Kidney (tissue), 14 donors: Measurements from ENCODE around the gene PDE9A. TPM values are rescaled to one million over a fixed set of nuclear protein-coding genes. Genes with fewer than 3 reads are reported as not detected.

Source experiments
- DNase-seq, 5 donors: peaks; one replicate each; pipeline ENCODE4 v3.0.0-alpha.2; 2013 to 2020
- FAIRE-seq: peaks from 2 replicates; lab custom pipeline; 2012; peaks lifted over from hg19 to GRCh38; lab: Jason Lieb, UNC
- H3K27ac ChIP-seq, 2 donors: one replicate each; pipeline ENCODE4 v1.7.0; 2013; ENCODE audit warnings: low read depth in 2 of 2, low read length in 2 of 2, inconsistent platforms in 1 of 2
- H3K27me3 ChIP-seq: one replicate; pipeline ENCODE4 v1.7.1; 2013; ENCODE audit warnings: low read length, inconsistent platforms; ENCODE audit not compliant: control insufficient read depth, insufficient read depth
- H3K36me3 ChIP-seq, 3 donors: one replicate each; pipeline versions ENCODE4 v1.7.0 to v1.7.1; 2013; ENCODE audit warnings: low read length in 3 of 3, control low read depth in 1 of 3, inconsistent platforms in 1 of 3; ENCODE audit not compliant: insufficient read depth in 3 of 3, control insufficient read depth in 2 of 3
- H3K4me1 ChIP-seq, 3 donors: one replicate each; pipeline versions ENCODE4 v1.7.0 to v1.7.1; 2013; ENCODE audit warnings: low read length in 3 of 3, inconsistent platforms in 1 of 3, low read depth in 1 of 3; ENCODE audit not compliant: control insufficient read depth in 2 of 3, insufficient read depth in 2 of 3
- H3K4me3 ChIP-seq, 3 donors: one replicate each; pipeline versions ENCODE4 v1.7.0 to v1.8.1; 2013; ENCODE audit warnings: low read length in 3 of 3, control low read depth in 1 of 3, inconsistent platforms in 1 of 3
- H3K9ac ChIP-seq, 3 donors: one replicate each; pipeline versions ENCODE4 v1.7.0 to v1.7.1; 2013; ENCODE audit warnings: low read length in 3 of 3, control low read depth in 1 of 3, inconsistent platforms in 1 of 3
- H3K9me3 ChIP-seq, 3 donors: one replicate each; pipeline versions ENCODE4 v1.7.0 to v1.7.1; 2013; ENCODE audit warnings: low read length in 3 of 3, control low read depth in 1 of 3, inconsistent platforms in 1 of 3; ENCODE audit not compliant: control insufficient read depth in 2 of 3, insufficient read depth in 1 of 3
- intact Hi-C: fragments of 100-400 bp; cut with DNase I; formaldehyde crosslinking; loops from one replicate; pipeline ENCODE4 v1.11.1; 2022
- polyA plus RNA-seq: library from polyadenylated mRNA; stranded (reverse); fragments of 350-450 nt; fragmentation: Illumina TruSeq; extraction: RNeasy Lipid Tissue Mini Kit (QIAGEN cat#74804); gene quantifications from one replicate; pipeline ENCODE4 v1.2.3, GENCODE V29; 2014; ENCODE audit warnings: low read depth, low replicate concordance; ENCODE audit not compliant: insufficient read depth
- total RNA-seq: library from RNA; stranded (reverse); fragmentation: NEBNext Ultra II Directional; extraction: Animal tissue kit (Norgen Biotek cat#: 25700); gene quantifications from one replicate; pipeline ENCODE4 v1.2.1, GENCODE V29; 2021
- TF ChIP-seq, protein P1 (sequence below): IDR thresholded peaks from 3 replicates; pipeline ENCODE4 v1.5.1; 2012; ENCODE audit warnings: mild to moderate bottlenecking, moderate library complexity, borderline replicate concordance; ENCODE audit not compliant: insufficient read depth; ENCODE audit errors: extremely low read depth
- donor health status: control.
- donor health status: control.
- donor health status: control.
- donor health status: control.
- donor health status: control.
- donor health status: DM: yes; HTN: yes; CAD: no.
- donor health status: Normal renal cell carcinoma (clear cell type).

Gene PDE9A
- total and polyA plus RNA-seq, 2 donors from 2014 or later, result 30.1 to 39.0 TPM

DNA sequence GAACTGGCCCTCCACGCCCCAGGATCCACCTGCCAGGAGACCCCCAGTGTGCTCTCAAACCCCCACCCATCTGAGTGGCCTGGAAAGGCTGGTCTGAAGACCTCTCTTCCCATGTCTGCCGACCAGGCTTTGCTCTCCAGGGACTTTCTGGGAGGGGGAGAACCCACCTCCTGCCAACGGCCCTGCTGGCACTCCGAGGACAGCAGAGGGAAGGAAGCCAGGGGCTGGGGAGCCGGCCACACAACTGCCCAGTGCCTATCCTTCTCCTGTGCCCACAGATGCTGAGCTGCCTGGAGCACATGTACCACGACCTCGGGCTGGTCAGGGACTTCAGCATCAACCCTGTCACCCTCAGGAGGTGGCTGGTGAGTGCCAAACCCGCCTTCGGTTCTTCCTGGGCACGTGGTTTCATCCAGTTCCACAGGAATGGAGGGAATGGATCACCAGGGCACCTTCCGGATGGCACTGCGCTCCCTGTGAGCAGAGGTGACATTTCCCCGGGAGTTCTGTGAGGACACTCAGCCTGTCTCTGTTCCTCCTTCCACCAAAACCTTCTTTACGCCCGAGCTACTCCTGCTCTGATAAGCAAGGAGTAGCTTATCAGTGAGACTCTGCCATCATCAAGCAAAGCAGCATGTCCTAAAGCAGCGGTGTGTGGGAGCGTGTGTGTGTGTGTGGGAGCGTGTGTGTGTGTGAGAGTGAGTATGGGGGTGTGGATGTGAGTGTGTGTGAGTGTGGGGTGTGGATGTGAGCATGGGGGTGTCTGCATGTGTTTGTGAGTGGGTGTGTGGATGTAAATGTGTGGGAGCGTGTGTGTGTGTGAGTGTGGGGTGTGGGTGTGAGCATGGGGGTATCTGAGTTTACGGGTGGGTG lies 105.5 kb downstream of the PDE9A start:
- Histone ChIP-seq H3K27ac (no peak overlapping the region), H3K4me1 (peaks cover 0 to 6% (median 5%) of the 10 kb centered on the region in 3 donors), H3K4me3 (no peak overlapping the region), H3K9ac (no peak overlapping the region), H3K27me3 (no peaks in the 10 kb centered on the region), H3K36me3 (peaks cover 0 to 8% (median 5%) of the 10 kb centered on the region in 3 donors), H3K9me3 (no peaks in the 10 kb centered on the region)
- TF ChIP-seq, protein P1, sequence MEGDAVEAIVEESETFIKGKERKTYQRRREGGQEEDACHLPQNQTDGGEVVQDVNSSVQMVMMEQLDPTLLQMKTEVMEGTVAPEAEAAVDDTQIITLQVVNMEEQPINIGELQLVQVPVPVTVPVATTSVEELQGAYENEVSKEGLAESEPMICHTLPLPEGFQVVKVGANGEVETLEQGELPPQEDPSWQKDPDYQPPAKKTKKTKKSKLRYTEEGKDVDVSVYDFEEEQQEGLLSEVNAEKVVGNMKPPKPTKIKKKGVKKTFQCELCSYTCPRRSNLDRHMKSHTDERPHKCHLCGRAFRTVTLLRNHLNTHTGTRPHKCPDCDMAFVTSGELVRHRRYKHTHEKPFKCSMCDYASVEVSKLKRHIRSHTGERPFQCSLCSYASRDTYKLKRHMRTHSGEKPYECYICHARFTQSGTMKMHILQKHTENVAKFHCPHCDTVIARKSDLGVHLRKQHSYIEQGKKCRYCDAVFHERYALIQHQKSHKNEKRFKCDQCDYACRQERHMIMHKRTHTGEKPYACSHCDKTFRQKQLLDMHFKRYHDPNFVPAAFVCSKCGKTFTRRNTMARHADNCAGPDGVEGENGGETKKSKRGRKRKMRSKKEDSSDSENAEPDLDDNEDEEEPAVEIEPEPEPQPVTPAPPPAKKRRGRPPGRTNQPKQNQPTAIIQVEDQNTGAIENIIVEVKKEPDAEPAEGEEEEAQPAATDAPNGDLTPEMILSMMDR, result no peak
- no peak for DNase-seq
- FAIRE-seq, result no peak
- intact Hi-C loops, result no loop called here

DNA sequence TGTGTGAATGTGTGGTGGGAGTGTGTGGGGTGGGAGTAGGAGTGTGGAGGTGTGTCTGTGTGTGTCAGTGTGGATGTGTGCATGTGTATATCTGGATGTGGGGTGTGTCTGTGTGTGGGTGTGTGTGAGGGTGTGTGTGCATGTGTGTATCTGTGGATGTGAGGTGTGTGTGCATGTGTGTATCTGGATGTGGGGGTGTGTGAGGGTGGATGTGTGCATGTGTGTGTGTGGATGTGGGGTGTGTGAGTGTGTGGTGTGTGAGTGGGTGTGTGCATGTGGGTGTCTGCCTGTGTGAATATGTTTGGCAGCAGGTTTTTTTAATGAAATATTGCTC lies 106.1 kb downstream of the PDE9A start:
- intact Hi-C loops, result no loop called here
- DNase-seq (no peak), FAIRE-seq (no peak)
- Histone ChIP-seq H3K36me3 (peaks cover 0 to 12% (median 8%) of the 10 kb centered on the region in 3 donors), H3K27ac (no peak overlapping the region), H3K4me1 (peaks cover 0 to 6% (median 5%) of the 10 kb centered on the region in 3 donors), H3K9me3 (no peaks in the 10 kb centered on the region), H3K9ac (no peak overlapping the region), H3K4me3 (no peak overlapping the region), H3K27me3 (no peaks in the 10 kb centered on the region)
- TF ChIP-seq, protein P1, result no peak

DNA sequence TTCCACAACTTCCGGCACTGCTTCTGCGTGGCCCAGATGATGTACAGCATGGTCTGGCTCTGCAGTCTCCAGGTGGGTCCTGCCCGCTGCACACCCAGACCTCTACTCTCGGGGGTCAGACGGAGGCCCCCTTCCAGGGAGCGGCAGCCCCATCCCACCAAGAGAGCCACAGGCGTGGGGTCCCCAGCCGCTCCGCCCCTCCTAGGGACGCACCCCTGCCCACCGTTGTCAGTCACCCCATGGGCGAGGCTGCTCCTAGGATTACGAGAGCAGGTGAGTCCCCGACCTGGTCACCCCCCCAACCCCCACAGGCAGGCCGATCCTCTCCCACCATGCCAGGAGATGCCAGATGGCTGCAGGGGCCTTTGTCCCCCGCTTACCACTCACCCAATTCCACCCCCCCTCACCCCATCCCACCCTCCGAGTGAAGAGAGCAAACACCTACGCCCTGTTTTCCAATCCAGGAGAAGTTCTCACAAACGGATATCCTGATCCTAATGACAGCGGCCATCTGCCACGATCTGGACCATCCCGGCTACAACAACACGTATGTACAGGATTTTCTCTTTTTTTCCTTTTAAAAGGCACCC lies 107.0 kb downstream of the PDE9A start:
- H3K4me3 ChIP-seq, result no peak overlapping the region
- no peak overlapping the region for H3K27ac ChIP-seq
- intact Hi-C loops, result no loop called here
- FAIRE-seq (no peak), DNase-seq (no peak)
- H3K4me1 ChIP-seq, result peaks cover 0 to 6% (median 5%) of the 10 kb centered on the region in 3 donors
- peaks cover 0 to 16% (median 11%) of the 10 kb centered on the region in 3 donors for H3K36me3 ChIP-seq
- TF ChIP-seq, protein P1, result no peak
- no peaks in the 10 kb centered on the region for H3K27me3 ChIP-seq
- no peak overlapping the region for H3K9ac ChIP-seq
- no peaks in the 10 kb centered on the region for H3K9me3 ChIP-seq
